Sigmoid colon (tissue), 7 donors: Measurements from ENCODE around the gene NOXRED1. TPM values are rescaled to one million over a fixed set of nuclear protein-coding genes. Genes with fewer than 3 reads are reported as not detected.

Experiments used
- DNase-seq: peaks from one replicate; pipeline ENCODE4 v3.0.0-alpha.2; 2019
- H3K27ac ChIP-seq, 4 donors: fragments of 200-600 bp; sonication (generic); one replicate each; pipeline ENCODE4 v1.5.1; 2016 to 2019; ENCODE audit warnings: mild to moderate bottlenecking in 1 of 4
- H3K27me3 ChIP-seq, 3 donors: fragments of 200-600 bp; sonication (generic); one replicate each; pipeline ENCODE4 v1.5.1; 2019; ENCODE audit warnings: mild to moderate bottlenecking in 1 of 3
- H3K36me3 ChIP-seq, 4 donors: fragments of 200-600 bp; sonication (generic); one replicate each; pipeline ENCODE4 v1.5.1; 2016 to 2019
- H3K4me1 ChIP-seq, 4 donors: fragments of 200-600 bp; sonication (generic); one replicate each; pipeline ENCODE4 v1.5.1; 2017 to 2019
- H3K4me3 ChIP-seq, 4 donors: fragments of 200-600 bp; sonication (generic); one replicate each; pipeline ENCODE4 v1.5.1; 2017 to 2019; ENCODE audit warnings: mild to moderate bottlenecking in 2 of 4, moderate library complexity in 1 of 4
- H3K9me3 ChIP-seq, 4 donors: fragments of 200-600 bp in 3 of 4; sonication (generic) in 3 of 4; one replicate each; pipeline versions ENCODE4 v1.5.1 to v1.6.1; 2013 to 2019
- CTCF ChIP-seq, 4 experiments: fragments of 450-650 bp in 3 of 4; fragments of 200-600 bp in 1 of 4; IDR thresholded peaks; one replicate each; pipeline ENCODE4 v1.5.1; 2016 to 2019; ENCODE audit warnings: antibody characterized with exemption in 4 of 4, mild to moderate bottlenecking in 3 of 4, moderate library complexity in 2 of 4
- EP300 ChIP-seq, 4 donors: sonication (generic); formaldehyde crosslinking; IDR thresholded peaks; one replicate each; pipeline ENCODE4 v1.6.1; 2017; ENCODE audit warnings: antibody characterized with exemption in 4 of 4
- POLR2A ChIP-seq, 2 donors: fragments of 450-650 bp; IDR thresholded peaks; one replicate each; pipeline ENCODE4 v1.6.1; 2016; ENCODE audit warnings: antibody characterized with exemption in 2 of 2, mild to moderate bottlenecking in 2 of 2, moderate library complexity in 2 of 2
- POLR2AphosphoS5 ChIP-seq, 4 donors: sonication (generic); formaldehyde crosslinking; IDR thresholded peaks; one replicate each; pipeline ENCODE4 v1.6.1; 2017; ENCODE audit warnings: antibody characterized with exemption in 4 of 4
- WGBS, 2 donors: extraction: QIAGEN DNeasy Blood & Tissue Kit; methylation state at CpG; one replicate each; pipeline ENCODE4 v1.1.7; 2013; 5-methylcytosine and 5-hydroxymethylcytosine counted together
- intact Hi-C: fragments of 100-400 bp; cut with DNase I; formaldehyde crosslinking; loops from one replicate; pipeline ENCODE4 v1.15.1; 2023
- polyA plus RNA-seq, 3 donors: library from polyadenylated mRNA; stranded (reverse); fragments of 200-250 nt; gene quantifications; one replicate each; pipeline ENCODE4 v1.2.3, GENCODE V29; 2013
- total RNA-seq, 4 donors: library from RNA; depleted of rRNA; stranded (reverse); fragments of >200 nt; gene quantifications; one replicate each; pipeline ENCODE4 v1.1.0, GENCODE V29; 2016
- donor health status: healthy with polysubstance abuse.
- donor health status: Bipolar disorder and iron deficiency.
- donor health status: healthy.

Gene NOXRED1
- total and polyA plus RNA-seq, 7 donors, result 0.19 to 4.7 (median 0.82) TPM; not detected in 4

DNA sequence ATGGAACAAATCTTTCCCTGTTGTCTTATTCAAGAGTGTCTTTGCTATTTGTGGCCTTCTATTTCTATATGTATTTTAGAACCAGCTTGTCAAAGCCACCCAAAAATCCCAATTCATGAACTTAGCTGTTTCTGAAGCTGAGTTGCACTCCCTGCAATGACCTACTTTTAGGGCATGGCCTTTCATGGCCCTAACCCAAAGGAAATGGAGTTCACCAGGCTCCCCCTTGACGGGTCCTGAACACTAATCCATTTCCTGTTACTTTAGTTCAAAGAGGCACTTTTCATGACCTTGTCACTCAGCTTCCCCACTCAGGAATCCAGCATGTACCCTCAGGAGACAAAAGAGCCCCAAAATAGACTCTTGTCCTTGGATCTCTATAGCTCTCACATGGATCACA, 54.0 kb downstream of the NOXRED1 start:
- H3K36me3 ChIP-seq, result no peaks in the 10 kb centered on the region

GRCh38 chr14:77364146-77364545, 59.2 kb downstream of the NOXRED1 start:
- H3K36me3 ChIP-seq, result no peaks in the 10 kb centered on the region
- no peak overlapping the region for H3K4me3 ChIP-seq
- H3K4me1 ChIP-seq, result no peaks in the 10 kb centered on the region
- H3K27me3 ChIP-seq, result no peaks in the 10 kb centered on the region
- H3K9me3 ChIP-seq, result no peaks in the 10 kb centered on the region
- intact Hi-C loops, result no loop called here
- 90 to 91% methylated on average over 3 of the region's 3 CpGs for WGBS, 2 donors
- H3K27ac ChIP-seq, result no peak overlapping the region
- TF ChIP-seq POLR2AphosphoS5 (IDR thresholded peaks at IDR 0.05) (no peak), EP300 (IDR thresholded peaks at IDR 0.05) (no peak), CTCF (IDR thresholded peaks at IDR 0.05) (no peak), POLR2A (IDR thresholded peaks at IDR 0.05) (no peak)
- no peak for DNase-seq

More for the DNA sequence above, 54.0 kb downstream of the NOXRED1 start:
- 57 to 84% methylated on average over 1 of the region's 1 CpG for WGBS, 2 donors
- TF ChIP-seq CTCF (IDR thresholded peaks at IDR 0.05) (no peak), POLR2AphosphoS5 (IDR thresholded peaks at IDR 0.05) (no peak), EP300 (IDR thresholded peaks at IDR 0.05) (no peak), POLR2A (IDR thresholded peaks at IDR 0.05) (no peak)
- no peak for DNase-seq
- Histone ChIP-seq H3K9me3 (no peaks in the 10 kb centered on the region), H3K27me3 (no peaks in the 10 kb centered on the region), H3K4me1 (no peaks in the 10 kb centered on the region), H3K27ac (no peak overlapping the region), H3K4me3 (no peak overlapping the region)
- intact Hi-C loops, result no loop called here

GRCh38 chr14:77359626-77360025, 63.7 kb downstream of the NOXRED1 start:
- Histone ChIP-seq H3K27me3 (no peaks in the 10 kb centered on the region), H3K4me1 (no peaks in the 10 kb centered on the region), H3K27ac (no peak overlapping the region), H3K4me3 (no peak overlapping the region), H3K9me3 (no peaks in the 10 kb centered on the region), H3K36me3 (no peaks in the 10 kb centered on the region)
- TF ChIP-seq EP300 (IDR thresholded peaks at IDR 0.05) (no peak), POLR2A (IDR thresholded peaks at IDR 0.05) (no peak), CTCF (IDR thresholded peaks at IDR 0.05) (no peak), POLR2AphosphoS5 (IDR thresholded peaks at IDR 0.05) (no peak)
- intact Hi-C loops, result no loop called here
- WGBS, 2 donors, result 89 to 93% methylated on average over 1 of the region's 1 CpG
- DNase-seq, result no peak

GRCh38 chr14:77356899-77357298, 66.4 kb downstream of the NOXRED1 start:
- WGBS, 2 donors, result 96 to 97% methylated on average over 4 of the region's 4 CpGs
- DNase-seq, result no peak
- intact Hi-C loops, result no loop called here
- Histone ChIP-seq H3K27ac (no peak overlapping the region), H3K4me1 (no peaks in the 10 kb centered on the region), H3K4me3 (no peak overlapping the region), H3K9me3 (no peaks in the 10 kb centered on the region), H3K36me3 (no peaks in the 10 kb centered on the region), H3K27me3 (no peaks in the 10 kb centered on the region)
- no peak for TF ChIP-seq POLR2AphosphoS5 (IDR thresholded peaks at IDR 0.05)
- no peak for TF ChIP-seq EP300 (IDR thresholded peaks at IDR 0.05)
- TF ChIP-seq CTCF (IDR thresholded peaks at IDR 0.05), result no peak
- no peak for TF ChIP-seq POLR2A (IDR thresholded peaks at IDR 0.05)

GRCh38 chr14:77355811-77356210, 67.5 kb downstream of the NOXRED1 start:
- no peak for DNase-seq
- Histone ChIP-seq H3K4me3 (no peak overlapping the region), H3K9me3 (no peaks in the 10 kb centered on the region), H3K27me3 (no peaks in the 10 kb centered on the region), H3K27ac (no peak overlapping the region), H3K36me3 (peaks cover 0 to 2% (median 0%) of the 10 kb centered on the region in 4 donors), H3K4me1 (no peaks in the 10 kb centered on the region)
- TF ChIP-seq EP300 (IDR thresholded peaks at IDR 0.05), result no peak
- 95 to 96% methylated on average over 4 of the region's 4 CpGs for WGBS, 2 donors
- intact Hi-C loops, result no loop called here
